Measurements from ENCODE around the gene NEK1. TPM values are rescaled to one million over a fixed set of nuclear protein-coding genes. Genes with fewer than 3 reads are reported as not detected.

NEK1 gene
- total and polyA plus RNA-seq, 2 of the 13 experiments (the other 11 are each of a cell fraction or from before 2014, with no cell fraction given): 2.9 to 5.4 TPM

DNA sequence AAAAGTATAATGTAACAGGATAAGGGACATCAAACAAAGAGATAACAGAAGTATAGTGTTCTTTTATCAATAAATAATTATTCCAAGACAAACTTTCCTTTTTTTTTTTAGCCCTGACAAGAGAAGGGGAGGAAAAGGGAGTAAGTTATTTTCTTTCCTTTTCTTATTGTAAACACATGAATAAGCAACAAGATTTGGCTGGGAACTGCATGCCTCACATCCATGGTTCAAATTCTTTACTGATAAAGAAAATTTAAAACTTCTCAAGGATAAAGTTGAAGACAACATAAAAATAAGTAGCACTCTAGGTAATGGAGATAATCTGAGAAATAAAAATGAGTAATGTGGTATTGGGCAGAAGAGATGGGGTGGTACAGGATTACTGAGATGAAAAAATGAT is 71.6 kb downstream of the NEK1 start:
- DNase-seq (ENCODE audit: low spot score): no peak
- Histone ChIP-seq H3K36me3 (replicated peaks in 1 of 2; ENCODE audit: control insufficient read depth in 1 of 2, insufficient read depth in 2 of 2, low read length in 2 of 2) (peaks cover 0 to 1% of the 10 kb centered on the region in 2 experiments; a peak in 1 of 5 replicates), H3K4me3 (replicated peaks in 1 of 3; ENCODE audit: insufficient read depth in 1 of 3, low read depth in 2 of 3, low read length in 3 of 3) (no peak overlapping the region), H4K20me1 (ENCODE audit: insufficient read depth, low read length) (no peaks in the 10 kb centered on the region), H2AFZ (ENCODE audit: low read length) (no peak overlapping the region), H3K79me2 (ENCODE audit: insufficient read depth, low read length) (no peaks in the 10 kb centered on the region), H3K4me2 (ENCODE audit: low read depth, low read length) (no peak overlapping the region), H3K27me3 (ENCODE audit: control insufficient read depth in 1 of 2, insufficient read depth in 2 of 2, low read length in 2 of 2) (no peaks in the 10 kb centered on the region), H3K27ac (ENCODE audit: extremely low read length, insufficient read depth, low read length) (no peak overlapping the region), H3K4me1 (ENCODE audit: insufficient read depth, low read length) (no peaks in the 10 kb centered on the region), H3K9ac (ENCODE audit: insufficient read depth, low read depth, low read length) (no peak overlapping the region), H3K9me3 (ENCODE audit: low read length) (no peaks in the 10 kb centered on the region)
- no peak for TF ChIP-seq ZNF3 (CRISPR knock-in tag; IDR thresholded peaks at IDR 0.05)
- no peak for TF ChIP-seq MAFF (IDR thresholded peaks at IDR 0.05; ENCODE audit: low read depth, low read length)
- no peak for TF ChIP-seq MEIS1 (CRISPR knock-in tag; IDR thresholded peaks at IDR 0.05; ENCODE audit: borderline replicate concordance)
- ATAC-seq: no peak
- FAIRE-seq: no peak
- intact Hi-C loops (cut with micrococcal nuclease; ENCODE audit: unreplicated experiment) (no loop called here), in situ Hi-C loops (cut with HindIII; ENCODE audit: extremely low pct_ligation_motif_present, low pct_unique_long_range_greater_than_20kb) (no loop called here)
- POLR2A ChIA-PET: no interaction called here
- BruUV-seq (replicated peaks): no TSS peak
- CTCF ChIA-PET (ENCODE audit: low intra/inter-chr PET ratio, low total read pairs): no interaction called here

- Histone ChIP-seq H2AFZ (ENCODE audit: low read length) (no peak overlapping the region), H3K9me3 (ENCODE audit: low read length) (no peaks in the 10 kb centered on the region), H4K20me1 (ENCODE audit: insufficient read depth, low read length) (no peaks in the 10 kb centered on the region), H3K27me3 (ENCODE audit: control insufficient read depth in 1 of 2, insufficient read depth in 2 of 2, low read length in 2 of 2) (no peaks in the 10 kb centered on the region; a peak in 1 of 5 replicates), H3K79me2 (ENCODE audit: insufficient read depth, low read length) (no peaks in the 10 kb centered on the region), H3K9ac (ENCODE audit: insufficient read depth, low read depth, low read length) (no peak overlapping the region), H3K27ac (ENCODE audit: extremely low read length, insufficient read depth, low read length) (no peak overlapping the region), H3K4me2 (ENCODE audit: low read depth, low read length) (no peak overlapping the region), H3K4me1 (ENCODE audit: insufficient read depth, low read length) (0 out of 2 replicates have a peak, but pooled peaks cover 4% of the 10 kb centered on the region), H3K4me3 (replicated peaks in 1 of 3; ENCODE audit: insufficient read depth in 1 of 3, low read depth in 2 of 3, low read length in 3 of 3) (no peak overlapping the region), H3K36me3 (replicated peaks in 1 of 2; ENCODE audit: control insufficient read depth in 1 of 2, insufficient read depth in 2 of 2, low read length in 2 of 2) (peaks cover 0 to 11% of the 10 kb centered on the region in 2 experiments; a peak in 1 of 5 replicates)
- POLR2A ChIA-PET: no interaction called here
- no peak for DNase-seq (ENCODE audit: low spot score)
- no peak for FAIRE-seq
- TF ChIP-seq SOX6 (IDR thresholded peaks at IDR 0.05): no peak
- TF ChIP-seq SOX6 (CRISPR knock-in tag; IDR thresholded peaks at IDR 0.05): no peak
- TF ChIP-seq, protein P1, sequence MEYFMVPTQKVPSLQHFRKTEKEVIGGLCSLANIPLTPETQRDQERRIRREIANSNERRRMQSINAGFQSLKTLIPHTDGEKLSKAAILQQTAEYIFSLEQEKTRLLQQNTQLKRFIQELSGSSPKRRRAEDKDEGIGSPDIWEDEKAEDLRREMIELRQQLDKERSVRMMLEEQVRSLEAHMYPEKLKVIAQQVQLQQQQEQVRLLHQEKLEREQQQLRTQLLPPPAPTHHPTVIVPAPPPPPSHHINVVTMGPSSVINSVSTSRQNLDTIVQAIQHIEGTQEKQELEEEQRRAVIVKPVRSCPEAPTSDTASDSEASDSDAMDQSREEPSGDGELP (IDR thresholded peaks at IDR 0.05; ENCODE audit: borderline replicate concordance, low read depth): no peak
- TF ChIP-seq SP1 (IDR thresholded peaks at IDR 0.05): no peak
- no peak for TF ChIP-seq SP1 (CRISPR knock-in tag; IDR thresholded peaks at IDR 0.05)
- TF ChIP-seq ELF3 (CRISPR knock-in tag; IDR thresholded peaks at IDR 0.05): no peak
- TF ChIP-seq HOXA5 (CRISPR knock-in tag; IDR thresholded peaks at IDR 0.05): no peak
- no peak for TF ChIP-seq ARNT (IDR thresholded peaks at IDR 0.05)
- TF ChIP-seq FOXP1 (IDR thresholded peaks at IDR 0.05): no peak
- no peak for TF ChIP-seq FOXP1 (CRISPR knock-in tag; IDR thresholded peaks at IDR 0.05)
- no peak for TF ChIP-seq NRL (CRISPR knock-in tag; IDR thresholded peaks at IDR 0.05; ENCODE audit: borderline replicate concordance)
- TF ChIP-seq ZBTB38 (CRISPR knock-in tag; IDR thresholded peaks at IDR 0.05): no peak
- TF ChIP-seq ZNF883 (CRISPR knock-in tag; IDR thresholded peaks at IDR 0.05; ENCODE audit: not compliant biosample characterization): no peak
- 69% methylated on average over 2 of the region's 2 CpGs for WGBS (ENCODE audit: low lambda C conversion rate)
- in situ Hi-C loops (cut with HindIII; ENCODE audit: extremely low pct_ligation_motif_present, low pct_unique_long_range_greater_than_20kb) (no loop called here), intact Hi-C loops (cut with micrococcal nuclease; ENCODE audit: unreplicated experiment) (no loop called here)
- ATAC-seq: no peak
- CTCF ChIA-PET (ENCODE audit: low intra/inter-chr PET ratio, low total read pairs): no interaction called here
- BruUV-seq (replicated peaks): no TSS peak
Observed at GRCh38 chr4:169530048-169530447, 82.3 kb downstream of the NEK1 start.

All from HepG2 (cell line).